ENCODE data around the gene KCNJ10.
"Not testable (repeated sequence)": the region's sequence is repeated elsewhere in the genome, so short reads cannot be mapped to it uniquely, and the experiment has no call there.

The KCNJ10 gene

DNA sequence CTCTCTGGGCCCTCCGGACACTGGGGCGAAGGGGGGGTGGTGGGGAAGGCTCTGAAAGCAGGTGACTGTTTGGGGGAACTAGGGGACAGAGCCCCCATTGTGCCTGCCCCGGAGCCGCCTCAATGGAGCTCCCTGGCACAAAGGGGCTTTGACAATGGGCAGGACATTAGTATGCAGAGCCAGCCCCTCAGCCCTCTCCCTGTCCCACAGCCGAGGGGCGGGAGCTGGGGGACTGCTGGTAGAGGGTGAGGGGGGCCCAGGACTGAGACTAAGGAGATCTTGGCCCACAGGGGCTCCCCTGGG, 7.8 kb downstream of the KCNJ10 start:
- DNase-seq (ENCODE audit: low read depth in 2 of 3, low spot score in 1 of 3) = no peak

DNA sequence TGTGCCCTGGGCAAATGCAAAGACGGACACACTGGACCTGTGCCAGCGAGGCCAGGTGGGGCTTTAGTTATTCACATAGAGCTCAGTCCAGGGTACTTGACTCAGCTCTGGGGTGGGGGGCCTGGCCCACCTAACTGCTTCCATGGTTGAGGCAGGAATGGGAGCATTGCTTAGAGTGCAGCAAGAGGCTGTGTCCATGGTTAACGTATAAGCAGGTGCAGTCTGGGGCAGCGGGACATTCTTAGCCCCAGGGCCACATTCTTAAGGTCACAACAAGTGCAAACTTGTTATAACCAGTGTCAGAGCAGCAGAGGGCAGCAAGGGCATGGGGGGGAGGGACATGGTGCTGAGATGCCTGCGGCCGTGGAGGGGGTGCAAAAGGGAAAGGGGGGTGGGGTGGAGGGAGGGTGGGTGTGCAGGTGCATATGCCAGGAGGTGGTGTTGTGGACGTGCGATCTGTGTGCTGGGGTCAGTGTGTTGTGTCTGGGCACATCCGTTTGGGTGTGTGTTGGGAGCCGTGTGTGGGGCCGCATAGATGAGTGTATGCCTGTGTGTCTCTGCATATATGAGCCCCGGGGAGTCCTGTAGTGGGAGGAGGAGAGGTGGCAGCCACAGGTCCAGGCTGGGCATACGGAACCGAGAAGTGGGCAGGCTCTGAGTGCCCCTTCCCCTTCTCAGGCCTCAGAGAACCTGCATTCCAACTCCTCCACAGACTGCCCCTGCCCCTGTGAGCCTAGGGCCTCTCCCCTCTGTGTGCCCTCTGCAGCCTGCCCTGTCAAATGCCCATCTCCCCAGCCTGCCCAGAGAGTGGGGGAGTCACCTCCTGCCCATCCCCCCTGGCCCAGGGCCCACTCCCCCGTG, 8.4 kb downstream of the KCNJ10 start:
- no peak for DNase-seq (ENCODE audit: low read depth in 2 of 3, low spot score in 1 of 3)

DNA sequence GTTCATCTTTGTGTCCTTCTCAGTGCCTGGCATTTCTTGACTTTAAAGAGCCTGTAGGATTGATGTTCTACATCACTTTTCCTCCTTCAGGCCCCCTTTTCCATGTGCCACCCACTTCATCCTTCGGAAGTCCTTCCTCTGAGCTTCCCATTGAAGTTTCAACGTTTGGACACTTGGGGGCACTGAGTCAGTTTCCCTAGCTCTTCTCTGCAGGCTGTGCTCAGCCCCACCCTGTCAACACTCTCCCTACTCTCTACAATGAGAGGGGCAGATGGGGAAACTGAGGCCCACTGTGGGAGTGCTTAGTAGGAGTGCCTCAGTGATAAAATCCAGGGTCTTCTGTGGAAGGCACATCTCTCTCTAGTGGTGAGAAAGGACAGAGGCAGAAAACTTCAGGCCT, 11.9 kb downstream of the KCNJ10 start:
- no peak for DNase-seq (ENCODE audit: low read depth in 2 of 3, low spot score in 1 of 3)

DNA sequence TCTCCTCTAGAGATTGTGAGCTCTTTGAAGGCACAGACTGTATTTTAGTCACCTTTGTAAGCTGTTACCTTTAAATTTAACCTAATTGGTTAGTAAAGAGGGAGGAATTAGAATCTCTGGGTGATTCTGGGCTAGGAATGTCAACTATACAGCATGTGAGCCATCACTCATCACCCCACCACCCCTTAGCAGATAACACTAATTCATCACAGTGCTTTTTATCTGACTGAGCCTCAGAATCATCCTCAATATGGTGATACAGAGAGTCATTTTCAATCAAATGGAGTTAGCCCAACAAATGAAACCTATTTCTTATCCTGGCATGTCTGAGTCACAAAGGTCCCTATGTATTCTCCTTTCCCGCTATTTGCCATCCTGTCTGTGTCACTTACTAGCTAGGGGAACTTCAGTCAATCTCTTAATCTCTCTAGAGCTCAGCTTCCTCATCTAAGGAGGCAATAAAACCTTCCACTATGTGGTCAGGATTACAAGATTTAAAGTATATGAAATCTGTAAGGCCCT, 13.3 kb downstream of the KCNJ10 start:
- DNase-seq (ENCODE audit: low read depth in 2 of 3, low spot score in 1 of 3) = no peak

DNA sequence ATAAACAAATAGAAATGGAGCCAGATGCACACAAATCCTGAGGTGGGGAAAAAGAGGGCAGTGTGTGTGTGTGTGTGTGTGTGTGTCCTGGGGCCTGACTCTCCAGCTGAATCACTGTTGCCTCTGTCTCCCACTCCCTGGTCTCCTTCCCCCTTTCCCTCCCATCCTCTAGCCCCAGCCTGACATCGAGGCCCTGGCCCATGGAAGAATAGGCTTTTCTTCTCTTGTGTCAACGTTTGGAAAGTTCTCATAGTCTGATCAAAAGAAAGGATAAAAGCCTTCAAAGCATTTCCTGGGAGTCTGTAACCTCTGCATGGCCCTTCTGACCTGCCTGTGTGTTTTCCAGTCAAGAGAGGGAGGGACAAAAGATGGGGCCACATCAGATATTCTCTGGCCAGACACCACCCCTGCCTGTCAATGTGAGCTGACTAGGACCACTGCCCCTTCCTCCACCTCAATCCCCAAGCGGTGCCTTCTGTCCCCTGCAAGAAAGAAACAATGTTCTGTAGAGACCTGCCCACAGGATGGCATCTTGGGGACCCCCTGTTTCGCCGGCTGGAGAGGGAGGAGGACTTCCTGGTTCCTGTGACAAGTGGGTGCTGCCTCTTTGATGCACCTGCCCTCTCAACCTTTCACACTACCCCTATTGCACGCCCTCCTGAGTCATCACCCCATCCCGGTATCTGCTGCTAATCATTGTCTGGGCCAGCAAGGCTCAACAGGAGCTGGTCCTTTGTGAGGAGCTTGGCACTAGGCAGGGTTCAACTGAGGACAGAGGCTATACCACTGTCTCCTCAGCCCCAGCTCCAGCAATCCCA, 16.2 kb downstream of the KCNJ10 start:
- DNase-seq (ENCODE audit: low read depth in 2 of 3, low spot score in 1 of 3) = no peak

DNA sequence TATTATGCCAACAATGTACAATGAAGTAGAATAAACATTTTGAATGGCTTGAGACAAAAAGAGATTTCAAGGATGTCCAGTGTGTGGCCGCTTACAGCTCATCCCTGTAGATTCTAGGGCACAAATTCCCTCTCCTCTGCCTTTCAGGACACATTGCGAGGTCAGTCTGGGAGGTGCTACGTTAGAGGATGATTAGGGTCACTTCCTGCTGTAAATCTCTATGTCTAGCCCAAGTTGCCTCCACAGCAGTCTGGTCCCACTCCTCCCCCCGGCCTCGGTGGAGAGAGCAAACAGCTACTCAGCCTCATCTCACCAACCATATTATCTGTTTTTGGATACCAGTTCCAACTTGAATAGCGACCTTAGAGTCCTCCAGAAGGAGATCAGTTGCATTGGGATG, 17.0 kb downstream of the KCNJ10 start:
- no peak for DNase-seq (ENCODE audit: low read depth in 2 of 3, low spot score in 1 of 3)

DNA sequence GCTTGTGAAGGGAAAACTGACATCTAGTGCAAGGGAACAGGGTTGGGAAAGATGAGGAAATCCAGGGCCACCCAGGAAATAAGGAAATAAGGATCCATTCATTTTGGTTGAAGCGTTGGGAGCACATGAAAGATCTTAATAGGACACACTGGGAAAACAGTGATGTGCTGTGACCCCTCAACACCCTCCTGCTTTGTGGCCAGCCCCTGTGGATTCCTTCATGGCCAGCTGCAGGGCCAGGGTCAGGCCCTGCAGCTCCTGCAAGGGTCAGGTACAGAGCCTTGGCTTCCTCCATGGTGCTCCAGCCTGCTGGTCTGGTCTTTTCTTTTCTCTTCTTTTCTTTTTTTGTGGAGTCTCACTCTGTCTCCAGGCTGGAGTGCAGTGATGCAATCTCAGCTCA, 19.3 kb downstream of the KCNJ10 start:
- DNase-seq (ENCODE audit: low read depth in 2 of 3, low spot score in 1 of 3) = no peak

DNA sequence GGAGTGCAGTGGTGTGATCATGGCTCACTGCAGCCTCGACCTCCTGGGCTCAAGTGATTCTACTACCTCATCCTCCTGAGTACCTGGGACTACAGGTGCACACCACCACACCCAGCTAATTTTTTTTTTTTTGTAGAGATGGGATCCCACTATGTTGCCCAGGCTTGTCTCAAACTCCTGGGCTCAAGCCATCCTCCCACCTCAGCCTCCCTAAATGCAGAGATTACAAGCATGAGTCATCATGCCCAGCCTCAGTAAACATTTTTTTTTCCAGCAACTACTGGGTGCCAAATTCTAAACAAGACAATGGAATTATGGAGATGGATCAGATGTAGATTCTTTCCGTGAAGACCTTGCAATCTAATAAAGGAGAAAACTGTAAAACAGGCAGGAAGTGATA, 19.8 kb downstream of the KCNJ10 start:
- not testable (repeated sequence) for DNase-seq (ENCODE audit: low read depth in 2 of 3, low spot score in 1 of 3)

DNA sequence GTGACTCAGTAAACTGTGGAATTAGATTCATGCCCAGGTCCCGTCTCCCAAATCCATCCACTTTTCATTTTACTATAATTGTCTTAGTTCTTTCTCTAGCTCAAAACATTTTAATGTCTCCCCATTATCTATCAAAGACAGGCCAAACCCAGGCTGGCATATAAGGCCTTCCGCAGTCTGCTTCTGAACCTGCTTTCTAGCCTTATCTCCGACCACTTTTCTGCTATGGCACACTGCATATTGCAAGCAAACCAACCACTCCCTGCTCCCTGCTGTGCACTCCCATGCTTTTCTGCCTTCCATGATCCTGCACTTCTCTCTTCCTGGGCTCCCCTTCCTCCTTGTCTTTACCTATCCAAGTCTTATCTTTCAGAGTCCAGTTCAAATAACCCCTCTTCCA, 20.9 kb downstream of the KCNJ10 start:
- no peak for DNase-seq (ENCODE audit: low read depth in 2 of 3, low spot score in 1 of 3)

DNA sequence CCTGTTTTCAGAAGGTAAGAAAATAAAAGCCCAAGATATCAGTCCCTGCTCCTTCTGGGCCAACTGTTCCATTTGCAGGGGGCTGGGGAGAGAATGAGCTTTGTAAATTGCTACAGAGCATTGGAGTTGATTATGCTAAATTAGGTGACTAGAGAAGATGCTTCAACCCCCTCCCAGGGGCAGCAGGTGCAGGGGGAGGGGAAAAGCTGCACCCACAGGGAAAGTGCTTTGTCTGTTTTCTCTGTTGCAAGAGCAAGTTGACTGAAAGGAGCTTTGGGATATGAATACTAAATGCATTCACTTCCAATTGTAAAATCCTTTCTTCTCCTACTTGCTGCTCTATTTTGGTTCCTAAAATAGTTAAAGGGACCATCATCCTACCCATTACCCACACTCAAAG, 21.6 kb downstream of the KCNJ10 start:
- DNase-seq (ENCODE audit: low read depth in 2 of 3, low spot score in 1 of 3) = no peak

DNA sequence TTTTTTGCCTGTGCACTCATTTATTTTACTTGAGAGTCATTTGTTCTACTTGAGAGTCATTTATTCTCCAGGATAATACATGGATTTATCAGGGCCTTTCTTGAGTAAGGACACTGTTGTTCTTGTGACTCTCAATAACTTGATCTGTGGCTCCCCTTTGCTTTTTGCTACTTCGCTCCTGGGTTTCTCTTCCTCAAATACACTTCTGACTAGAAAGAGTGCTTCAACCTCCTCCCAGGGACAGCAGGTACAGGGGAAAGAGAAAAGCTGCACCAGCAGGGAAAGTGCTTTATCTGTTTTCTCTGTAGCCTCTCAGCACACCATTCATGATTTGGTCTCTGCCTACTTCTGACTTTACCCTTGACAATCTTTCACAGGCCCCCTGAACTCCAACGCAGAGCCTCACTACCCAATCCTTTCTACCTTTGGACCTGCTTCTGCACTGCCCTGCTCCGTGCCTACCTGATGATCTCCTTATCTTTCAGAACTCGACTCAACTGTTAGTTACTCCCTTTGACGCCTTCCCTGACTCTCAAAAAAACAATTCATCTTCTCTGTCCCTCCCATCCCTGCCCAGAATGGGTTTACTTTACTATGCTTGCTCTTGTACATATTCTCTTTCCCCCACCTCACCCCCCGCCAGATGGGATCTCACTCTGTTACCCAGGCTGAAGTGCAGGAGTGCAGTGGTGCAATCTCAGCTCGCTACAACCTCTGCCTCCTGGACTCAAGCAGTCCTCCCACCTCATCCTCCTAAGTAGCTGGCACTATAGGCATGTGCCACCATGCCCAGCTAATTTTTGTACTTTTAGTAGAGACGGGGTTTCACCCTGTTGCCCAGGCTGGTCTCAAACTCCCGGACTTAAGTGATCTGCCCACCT, 22.6 kb downstream of the KCNJ10 start:
- DNase-seq (ENCODE audit: low read depth in 2 of 3, low spot score in 1 of 3) = no peak

DNA sequence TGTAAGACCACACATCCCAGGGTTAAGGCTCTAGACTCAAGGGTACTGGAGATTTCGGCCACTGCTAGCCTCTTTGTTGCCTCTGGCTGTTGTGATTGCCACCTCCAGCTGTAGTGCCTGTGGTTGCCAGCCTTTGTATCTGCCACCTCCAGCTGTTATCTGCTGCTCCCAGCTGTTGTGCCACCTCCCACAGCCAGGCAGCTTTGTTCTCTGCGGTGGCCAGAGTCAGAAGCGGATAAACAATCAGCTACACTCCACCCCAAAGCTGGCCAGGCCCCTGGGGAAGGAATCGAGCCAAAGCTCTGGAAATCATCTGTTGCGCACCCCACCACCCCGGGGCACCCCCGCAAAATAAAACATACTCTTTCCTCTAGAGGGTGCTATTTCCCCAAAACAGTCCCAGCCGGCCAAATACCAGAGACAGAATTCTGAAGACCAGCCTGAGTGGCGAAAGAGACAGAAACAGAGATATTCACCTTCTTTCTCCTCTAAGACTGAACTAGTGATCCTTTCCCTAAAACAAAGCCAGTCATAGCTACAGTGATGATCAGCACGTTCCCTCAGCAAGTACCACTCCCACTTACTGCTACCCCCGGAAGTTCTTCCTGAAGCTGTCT, 23.4 kb downstream of the KCNJ10 start:
- DNase-seq (ENCODE audit: low read depth in 2 of 3, low spot score in 1 of 3) = peak in 2 of 3 donors; percentile 21 to 50

DNA sequence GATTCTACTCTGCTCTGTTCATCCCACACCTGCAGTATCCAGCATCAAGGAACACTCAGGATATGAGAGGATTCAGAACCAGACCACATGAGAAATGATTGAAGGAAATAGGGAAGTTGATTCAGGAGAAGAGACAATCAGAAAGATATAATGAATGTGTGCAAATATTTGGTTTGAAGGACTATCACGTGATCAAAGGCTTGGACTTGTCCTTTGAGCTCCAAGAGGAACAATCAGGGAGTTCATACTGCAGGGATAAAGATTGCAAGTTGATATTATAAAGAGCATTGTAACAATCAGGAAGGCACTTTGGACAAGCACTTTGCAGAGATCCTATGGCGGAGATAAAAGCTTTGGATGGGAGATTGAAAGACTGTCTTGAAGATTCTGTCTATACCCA, 24.3 kb downstream of the KCNJ10 start:
- DNase-seq (ENCODE audit: low read depth in 2 of 3, low spot score in 1 of 3) = no peak

DNA sequence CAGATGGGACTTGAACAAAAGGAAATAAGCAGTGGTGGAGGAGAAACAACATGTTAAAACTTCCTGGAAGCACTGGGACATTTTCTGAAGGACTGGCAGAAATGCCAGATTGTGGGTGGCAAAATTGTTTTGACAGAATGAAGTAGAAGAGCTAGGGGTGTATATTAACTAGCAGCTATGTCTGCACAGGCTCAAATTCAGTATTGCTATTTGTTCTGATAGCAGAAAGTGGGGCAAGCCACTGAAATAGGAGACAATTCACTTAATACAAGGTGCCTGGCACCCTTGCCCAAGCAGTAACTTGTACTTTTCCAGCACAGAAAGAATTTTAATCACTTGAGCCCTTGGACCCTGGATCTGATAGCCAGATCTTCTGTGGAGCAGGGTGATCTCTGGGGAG, 26.4 kb downstream of the KCNJ10 start:
- no peak for DNase-seq (ENCODE audit: low read depth in 2 of 3, low spot score in 1 of 3)

DNA sequence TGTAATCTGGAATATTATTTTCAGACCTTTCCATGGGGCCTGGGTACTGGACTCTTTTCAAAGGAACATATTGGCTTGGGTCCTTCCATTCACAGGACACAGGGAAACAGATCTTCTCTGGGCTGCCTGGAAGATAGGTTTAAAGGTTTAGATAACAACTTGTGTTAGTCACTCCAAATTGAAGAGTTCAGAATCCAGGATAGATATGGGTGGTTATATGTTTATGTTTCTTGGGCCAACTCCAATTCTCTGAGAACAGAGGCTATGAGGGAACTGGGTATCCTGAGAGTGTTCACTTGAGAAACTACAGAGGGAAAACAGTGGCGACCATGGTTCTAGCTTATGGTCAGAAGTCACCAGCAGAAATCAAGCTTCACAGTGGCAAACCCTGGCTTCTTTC, 29.5 kb downstream of the KCNJ10 start:
- DNase-seq (ENCODE audit: low read depth in 2 of 3, low spot score in 1 of 3) = no peak

DNA sequence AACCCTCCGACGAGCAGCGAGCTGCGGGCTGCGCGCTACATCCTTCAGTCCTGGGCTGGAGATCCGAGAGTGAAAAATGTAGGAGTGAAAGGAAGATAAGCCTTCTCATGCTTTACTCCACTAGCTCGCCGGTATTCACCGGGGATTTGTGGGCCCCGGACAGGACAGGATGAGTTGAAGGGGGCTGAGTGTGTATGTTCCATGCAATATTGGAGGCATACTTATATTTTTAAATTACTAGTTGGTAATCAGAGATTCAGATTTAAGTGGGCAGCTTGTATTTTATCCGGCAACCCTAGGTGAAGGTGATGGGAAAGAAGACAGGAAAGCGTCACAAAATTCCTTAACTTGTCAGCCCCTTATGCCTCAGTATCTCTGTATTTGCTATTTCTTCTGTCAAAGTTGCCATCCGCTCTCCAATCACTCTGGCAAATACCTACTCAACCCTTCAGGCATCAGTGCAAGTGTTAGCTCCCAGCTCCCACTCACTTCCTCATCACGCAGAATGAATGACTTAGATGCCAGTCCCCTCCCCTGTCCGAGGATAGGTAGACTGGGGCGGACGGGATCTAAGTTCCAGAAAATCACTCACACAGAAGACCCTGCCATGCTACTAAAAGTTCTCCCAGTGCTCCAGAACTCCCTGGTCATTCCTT, 37.7 kb downstream of the KCNJ10 start:
- DNase-seq (ENCODE audit: low read depth in 2 of 3, low spot score in 1 of 3) = no peak

DNA sequence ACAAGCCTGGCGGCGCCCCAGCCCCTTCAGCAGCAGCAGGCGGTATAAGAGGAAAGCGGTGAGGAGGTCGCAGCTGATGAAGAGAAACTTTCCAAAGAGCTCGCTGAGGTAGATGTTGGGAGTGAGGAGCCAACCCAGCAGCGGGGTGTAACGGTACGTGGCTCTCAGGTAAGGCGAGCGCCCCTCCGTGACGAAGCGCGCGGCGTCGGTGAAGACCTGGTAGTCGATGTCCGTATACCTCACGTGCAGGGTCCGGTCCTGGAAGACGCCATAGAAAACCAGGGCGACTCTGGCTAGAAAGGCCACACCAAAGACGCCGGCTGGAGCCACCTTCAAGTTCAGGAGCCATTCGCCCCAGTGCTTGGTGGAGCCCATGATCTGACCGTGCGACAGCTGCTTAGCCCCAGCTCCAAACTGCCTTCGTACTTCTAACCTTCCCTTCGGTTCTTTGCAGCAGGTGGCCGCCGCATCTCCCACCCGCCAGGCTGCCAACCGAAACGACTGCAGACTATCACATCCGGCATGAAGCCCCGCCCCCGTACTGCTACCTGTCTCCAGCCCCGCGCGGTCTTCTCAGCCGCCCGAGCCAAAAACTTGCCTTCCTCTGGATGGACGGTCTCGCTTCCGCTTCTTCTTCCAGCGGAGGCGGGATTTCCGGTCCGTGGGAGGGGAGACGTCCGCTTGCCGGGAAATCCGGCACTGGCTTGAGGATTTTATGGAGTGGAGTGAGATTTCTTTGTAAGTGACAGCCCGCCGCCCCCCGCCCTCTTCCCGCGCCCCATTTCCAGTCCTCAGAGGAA, 38.4 kb downstream of the KCNJ10 start, which contains the start of gene PIGM:
Gene PIGM, minus strand, starts transcription at position 626 of the 800 bp plus-strand sequence. Its CDS starts 251 bp downstream, at position 375.
- DNase-seq (ENCODE audit: low read depth in 2 of 3, low spot score in 1 of 3) = peak; percentile 89 to 95 (median 90)

DNA sequence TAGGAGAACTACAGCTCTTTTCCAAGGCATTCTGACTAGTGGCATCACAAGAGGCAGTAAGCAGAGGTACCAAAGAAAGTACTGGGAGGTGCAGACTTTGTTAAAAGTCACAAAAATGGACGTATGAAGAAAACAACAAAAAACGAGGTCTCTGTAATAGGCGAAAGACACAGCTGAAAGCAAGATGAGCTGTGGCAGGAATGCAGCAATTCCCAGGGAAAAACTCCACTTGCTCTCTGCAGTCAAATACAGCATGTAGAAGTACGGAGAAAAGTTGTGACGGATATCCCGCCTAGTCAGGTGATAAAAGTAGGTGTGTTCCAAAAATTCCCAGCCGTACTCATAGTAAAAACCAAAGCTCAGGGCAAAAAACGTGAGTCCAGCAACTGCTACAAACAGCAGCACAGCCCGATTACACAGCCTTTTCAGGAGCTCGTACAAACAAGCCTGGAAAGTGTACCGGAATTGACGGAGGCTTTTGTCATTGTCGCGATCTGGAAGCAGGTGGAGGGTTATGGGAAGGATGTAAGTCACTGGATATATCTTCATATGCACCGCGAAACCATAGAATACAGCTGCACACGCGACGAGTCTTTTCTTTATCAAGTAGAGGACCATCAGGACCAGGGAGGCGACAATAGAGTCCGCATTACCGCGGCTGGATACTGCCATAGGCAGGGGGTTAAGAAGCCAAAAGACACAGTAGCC, 39.1 kb downstream of the KCNJ10 start:
- no peak for DNase-seq (ENCODE audit: low read depth in 2 of 3, low spot score in 1 of 3)

DNA sequence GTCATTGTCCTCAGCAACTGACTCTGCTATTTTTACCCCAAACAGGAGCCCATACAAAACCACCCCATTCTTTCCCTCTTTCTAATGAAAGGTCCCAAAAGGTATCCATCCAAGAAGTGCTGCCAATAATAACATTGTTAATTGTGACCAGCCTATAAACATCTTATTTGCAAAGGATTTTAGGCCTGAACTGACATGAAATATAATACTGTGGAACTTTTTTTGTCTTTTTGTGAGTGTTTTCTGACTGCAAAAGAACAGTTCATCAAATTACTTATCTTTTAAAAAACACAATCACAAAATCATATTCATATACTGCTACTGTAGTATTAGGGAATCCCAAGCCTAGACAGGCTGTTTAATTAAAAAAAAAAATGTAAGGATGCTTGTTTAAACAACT, 41.5 kb downstream of the KCNJ10 start:
- DNase-seq (ENCODE audit: low read depth in 2 of 3, low spot score in 1 of 3) = no peak

Measured in stimulated activated CD4-positive, alpha-beta T cell treated with anti-CD3 and anti-CD28 coated beads, Interleukin-12 subunit alpha, Interleukin-12 subunit beta, amount 100 ng/mL, for 48 hours (primary cell).